ENCODE measurements around the gene RHOA.
A peak's percentile ranks its signal among the peaks of the same experiment; 100 is the strongest.

The RHOA gene

DNA sequence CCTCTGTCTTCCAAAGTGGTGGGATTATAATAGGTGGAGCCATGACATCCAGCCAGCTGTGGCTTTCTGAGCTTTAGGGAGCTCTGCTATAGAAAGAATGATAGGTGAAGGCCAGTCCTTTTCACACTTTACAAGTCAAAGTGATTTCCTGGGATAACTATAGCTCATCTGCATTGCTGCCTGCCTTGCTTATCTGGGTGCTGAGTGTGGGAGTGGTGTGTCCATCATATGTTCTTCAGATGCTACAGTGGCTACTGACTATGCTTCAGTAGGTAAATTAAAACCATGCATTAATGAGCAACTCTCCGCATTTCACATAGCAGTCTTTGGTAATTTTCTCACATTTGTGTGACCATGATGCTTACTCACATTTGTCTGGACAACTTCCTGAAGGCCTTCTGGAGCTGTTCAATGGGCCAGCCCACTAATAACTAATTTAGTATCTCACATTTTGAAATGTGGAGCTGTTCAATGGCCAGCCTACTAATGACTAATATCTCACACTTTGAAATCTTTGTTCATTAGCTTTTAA, 23.4 kb downstream of the RHOA start:
- Histone ChIP-seq H3K36me3 (ENCODE audit: control insufficient read depth in 4 of 4, insufficient read depth in 4 of 4, low read length in 3 of 4) (peaks cover 0 to 13% (median 6%) of the 10 kb centered on the region in 4 experiments), H3K27me3 (replicated peaks in 2 of 5; ENCODE audit: control insufficient read depth in 4 of 5, insufficient read depth in 5 of 5, low read length in 4 of 5) (no peaks in the 10 kb centered on the region), H3K9me3 (ENCODE audit: control extremely low read depth in 1 of 5, control insufficient read depth in 4 of 5, insufficient read depth in 2 of 5, low read depth in 1 of 5, low read length in 4 of 5) (no peaks in the 10 kb centered on the region), H3K27ac (ENCODE audit: insufficient read depth in 1 of 2, low read depth in 1 of 2, low read length in 2 of 2, poor library complexity in 1 of 2, severe bottlenecking in 2 of 2) (no peak overlapping the region), H3K4me1 (ENCODE audit: control extremely low read depth in 1 of 4, control insufficient read depth in 4 of 4, insufficient read depth in 4 of 4, low read length in 3 of 4) (peaks cover 9 to 14% (median 13%) of the 10 kb centered on the region in 4 experiments), H3K4me3 (ENCODE audit: control insufficient read depth in 1 of 7, extremely low read depth in 1 of 7, insufficient read depth in 4 of 7, low read depth in 2 of 7, low read length in 6 of 7) (no peak overlapping the region)
- no peak for DNase-seq
- ChIA-PET CTCF (interaction anchor here (1.0 to 2.0 kb wide), 6 partner anchors 11 to 49 kb away, joined by 3 to 8 read pairs (median 4); partner anchors contain the start of gene USP4), POLR2A (interaction anchor here (1.0 to 1.4 kb wide), 2 partner anchors 15 to 16 kb away, joined by 3 read pairs; no protein-coding TSS in a partner anchor)
- 100% methylated on average over 1 of the region's 1 CpG for WGBS (ENCODE audit: insufficient coverage)

GRCh38 chr3:49387721-49388120, 24.1 kb downstream of the RHOA start:
- WGBS (ENCODE audit: insufficient coverage): 86% methylated on average over 1 of the region's 2 CpGs
- CTCF ChIA-PET: interaction anchor here (1.4 to 2.0 kb wide), 3 partner anchors 15 to 48 kb away, joined by 3 to 8 read pairs (median 7); partner anchors contain the start of gene USP4
- POLR2A ChIA-PET: no interaction called here
- Histone ChIP-seq H3K4me3 (ENCODE audit: control insufficient read depth in 1 of 7, extremely low read depth in 1 of 7, insufficient read depth in 4 of 7, low read depth in 2 of 7, low read length in 6 of 7) (no peak overlapping the region), H3K9me3 (ENCODE audit: control extremely low read depth in 1 of 5, control insufficient read depth in 4 of 5, insufficient read depth in 2 of 5, low read depth in 1 of 5, low read length in 4 of 5) (no peaks in the 10 kb centered on the region), H3K4me1 (ENCODE audit: control extremely low read depth in 1 of 4, control insufficient read depth in 4 of 4, insufficient read depth in 4 of 4, low read length in 3 of 4) (peaks cover 9 to 14% (median 13%) of the 10 kb centered on the region in 4 experiments), H3K27me3 (replicated peaks in 2 of 5; ENCODE audit: control insufficient read depth in 4 of 5, insufficient read depth in 5 of 5, low read length in 4 of 5) (no peaks in the 10 kb centered on the region), H3K36me3 (ENCODE audit: control insufficient read depth in 4 of 4, insufficient read depth in 4 of 4, low read length in 3 of 4) (peaks cover 0 to 13% (median 6%) of the 10 kb centered on the region in 4 experiments), H3K27ac (ENCODE audit: insufficient read depth in 1 of 2, low read depth in 1 of 2, low read length in 2 of 2, poor library complexity in 1 of 2, severe bottlenecking in 2 of 2) (no peak overlapping the region)
- no peak for DNase-seq

- no peaks in the 10 kb centered on the region for H3K9me3 ChIP-seq (ENCODE audit: control extremely low read depth in 1 of 5, control insufficient read depth in 4 of 5, insufficient read depth in 2 of 5, low read depth in 1 of 5, low read length in 4 of 5)
- 58% methylated on average over 6 of the region's 11 CpGs for WGBS (ENCODE audit: insufficient coverage)
- no peaks in the 10 kb centered on the region for H3K27me3 ChIP-seq (replicated peaks in 2 of 5; ENCODE audit: control insufficient read depth in 4 of 5, insufficient read depth in 5 of 5, low read length in 4 of 5)
- no peak overlapping the region for H3K27ac ChIP-seq (ENCODE audit: insufficient read depth in 1 of 2, low read depth in 1 of 2, low read length in 2 of 2, poor library complexity in 1 of 2, severe bottlenecking in 2 of 2)
- POLR2A ChIA-PET: interaction anchor here (1.0 kb wide), 1 partner anchor 13 kb away, joined by 3 read pairs; no protein-coding TSS in a partner anchor
- H3K36me3 ChIP-seq (ENCODE audit: control insufficient read depth in 4 of 4, insufficient read depth in 4 of 4, low read length in 3 of 4): peaks cover 0 to 13% (median 6%) of the 10 kb centered on the region in 4 experiments
- peak in 2 of 3 donors; percentile 34 to 37 for DNase-seq
- H3K4me3 ChIP-seq (ENCODE audit: control insufficient read depth in 1 of 7, extremely low read depth in 1 of 7, insufficient read depth in 4 of 7, low read depth in 2 of 7, low read length in 6 of 7): peak overlapping the region in 2 of 7 experiments; percentile 38 to 48
- CTCF ChIA-PET: interaction anchor here (0.9 to 1.8 kb wide), 2 partner anchors 13 to 22 kb away, joined by 3 to 4 read pairs; no protein-coding TSS in a partner anchor
- H3K4me1 ChIP-seq (ENCODE audit: control extremely low read depth in 1 of 4, control insufficient read depth in 4 of 4, insufficient read depth in 4 of 4, low read length in 3 of 4): peaks cover 9 to 14% (median 13%) of the 10 kb centered on the region in 4 experiments
Observed at GRCh38 chr3:49386056-49386756, 25.6 kb downstream of the RHOA start.

DNA sequence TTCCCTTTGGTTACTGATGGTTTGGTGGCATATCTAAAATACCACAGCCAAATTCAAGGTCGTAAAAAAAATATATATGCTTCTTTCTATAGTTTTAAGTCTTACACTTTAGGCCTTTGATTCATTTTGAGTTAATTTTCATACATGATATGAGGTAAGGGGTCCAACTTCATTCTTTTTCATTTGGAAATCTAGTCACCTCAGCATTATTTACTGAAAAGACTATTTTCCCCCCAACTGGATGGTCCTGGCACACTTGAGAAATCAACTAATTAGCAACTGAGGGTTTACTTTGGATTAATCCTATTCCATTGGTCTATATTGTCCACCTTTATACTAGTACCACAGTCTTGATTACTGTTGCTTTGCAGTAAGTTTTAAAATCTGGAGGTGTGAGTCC, 26.2 kb downstream of the RHOA start:
- no CpG with 5 or more reads among the region's 1 CpG for WGBS (ENCODE audit: insufficient coverage)
- Histone ChIP-seq H3K4me3 (ENCODE audit: control insufficient read depth in 1 of 7, extremely low read depth in 1 of 7, insufficient read depth in 4 of 7, low read depth in 2 of 7, low read length in 6 of 7) (no peak overlapping the region), H3K27ac (ENCODE audit: insufficient read depth in 1 of 2, low read depth in 1 of 2, low read length in 2 of 2, poor library complexity in 1 of 2, severe bottlenecking in 2 of 2) (no peak overlapping the region), H3K9me3 (ENCODE audit: control extremely low read depth in 1 of 5, control insufficient read depth in 4 of 5, insufficient read depth in 2 of 5, low read depth in 1 of 5, low read length in 4 of 5) (no peaks in the 10 kb centered on the region), H3K27me3 (replicated peaks in 2 of 5; ENCODE audit: control insufficient read depth in 4 of 5, insufficient read depth in 5 of 5, low read length in 4 of 5) (no peaks in the 10 kb centered on the region), H3K4me1 (ENCODE audit: control extremely low read depth in 1 of 4, control insufficient read depth in 4 of 4, insufficient read depth in 4 of 4, low read length in 3 of 4) (peaks cover 9 to 14% (median 13%) of the 10 kb centered on the region in 4 experiments), H3K36me3 (ENCODE audit: control insufficient read depth in 4 of 4, insufficient read depth in 4 of 4, low read length in 3 of 4) (peaks cover 0 to 13% (median 6%) of the 10 kb centered on the region in 4 experiments)
- CTCF ChIA-PET: interaction anchor here (0.9 to 1.8 kb wide), 2 partner anchors 13 to 23 kb away, joined by 3 to 4 read pairs; no protein-coding TSS in a partner anchor
- no peak for DNase-seq
- POLR2A ChIA-PET: interaction anchor here (1.0 kb wide), 1 partner anchor 12 kb away, joined by 3 read pairs; no protein-coding TSS in a partner anchor

DNA sequence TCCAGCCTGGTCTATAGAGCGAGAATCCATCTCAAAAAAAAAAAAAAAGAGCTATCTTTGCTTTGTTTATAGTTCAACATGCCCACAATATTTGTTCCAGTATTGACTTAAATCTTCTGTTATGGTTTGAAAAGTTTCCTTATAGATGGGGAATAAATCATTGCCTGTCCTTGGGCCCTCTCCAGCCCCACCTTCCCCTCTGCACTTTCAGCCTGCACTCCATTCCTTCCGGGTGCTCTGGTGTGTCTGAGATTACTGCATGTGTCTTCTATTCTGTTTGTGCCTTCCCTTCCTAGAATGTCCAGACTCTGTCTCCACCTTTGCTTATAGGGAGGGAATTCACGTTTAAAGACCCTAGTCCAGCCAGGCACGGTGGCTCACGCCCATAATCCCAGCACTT, 28.4 kb downstream of the RHOA start:
- POLR2A ChIA-PET: interaction anchor here (1.1 kb wide), 1 partner anchor 10 kb away, joined by 3 read pairs; no protein-coding TSS in a partner anchor
- Histone ChIP-seq H3K9me3 (ENCODE audit: control extremely low read depth in 1 of 5, control insufficient read depth in 4 of 5, insufficient read depth in 2 of 5, low read depth in 1 of 5, low read length in 4 of 5) (peaks cover 0 to 3% (median 0%) of the 10 kb centered on the region in 5 experiments), H3K4me1 (ENCODE audit: control extremely low read depth in 1 of 4, control insufficient read depth in 4 of 4, insufficient read depth in 4 of 4, low read length in 3 of 4) (peaks cover 9 to 14% (median 13%) of the 10 kb centered on the region in 4 experiments), H3K4me3 (ENCODE audit: control insufficient read depth in 1 of 7, extremely low read depth in 1 of 7, insufficient read depth in 4 of 7, low read depth in 2 of 7, low read length in 6 of 7) (no peak overlapping the region), H3K27ac (ENCODE audit: insufficient read depth in 1 of 2, low read depth in 1 of 2, low read length in 2 of 2, poor library complexity in 1 of 2, severe bottlenecking in 2 of 2) (no peak overlapping the region), H3K27me3 (replicated peaks in 2 of 5; ENCODE audit: control insufficient read depth in 4 of 5, insufficient read depth in 5 of 5, low read length in 4 of 5) (no peaks in the 10 kb centered on the region), H3K36me3 (ENCODE audit: control insufficient read depth in 4 of 4, insufficient read depth in 4 of 4, low read length in 3 of 4) (peaks cover 0 to 11% (median 5%) of the 10 kb centered on the region in 4 experiments)
- WGBS (ENCODE audit: insufficient coverage): 100% methylated on average over 1 of the region's 5 CpGs
- CTCF ChIA-PET: interaction anchor here (0.6 kb wide), 2 partner anchors 36 to 42 kb away, joined by 3 to 4 read pairs; no protein-coding TSS in a partner anchor
- DNase-seq: no peak

DNA sequence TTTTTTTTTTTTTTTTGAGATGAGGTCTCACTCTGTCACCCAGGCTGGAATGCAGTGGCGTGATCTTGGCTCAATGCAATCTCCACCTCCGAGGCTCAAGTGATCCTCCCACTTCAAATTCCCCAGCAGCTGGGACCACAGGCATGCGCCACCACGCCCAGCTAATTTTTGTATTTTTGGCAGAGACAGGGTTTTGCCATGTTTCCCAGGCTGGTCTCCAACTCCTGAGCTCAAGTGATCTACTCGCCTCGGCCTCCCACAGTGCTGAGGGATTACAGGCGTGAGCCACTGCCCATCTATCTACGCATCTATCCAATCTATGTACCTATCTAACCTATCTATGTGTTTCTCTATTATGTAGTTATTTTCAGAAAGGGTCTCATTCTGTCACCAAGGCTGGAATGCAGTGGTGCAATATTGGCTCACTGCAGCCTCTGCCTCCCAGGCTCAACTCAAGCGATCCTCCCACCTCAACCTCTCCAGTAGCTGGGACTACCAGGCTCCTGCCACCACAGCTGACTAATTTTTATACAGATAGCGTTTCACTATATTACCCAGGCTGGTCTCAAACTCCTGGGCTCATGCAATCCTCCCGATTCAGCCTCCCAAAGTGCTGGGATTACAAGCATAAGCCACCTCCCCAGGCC, 33.4 kb downstream of the RHOA start:
- no peak for DNase-seq
- WGBS (ENCODE audit: insufficient coverage): 97% methylated on average over 5 of the region's 11 CpGs
- Histone ChIP-seq H3K9me3 (ENCODE audit: control extremely low read depth in 1 of 5, control insufficient read depth in 4 of 5, insufficient read depth in 2 of 5, low read depth in 1 of 5, low read length in 4 of 5) (peaks cover 0 to 12% (median 0%) of the 10 kb centered on the region in 5 experiments), H3K4me3 (ENCODE audit: control insufficient read depth in 1 of 7, extremely low read depth in 1 of 7, insufficient read depth in 4 of 7, low read depth in 2 of 7, low read length in 6 of 7) (no peak overlapping the region), H3K27me3 (replicated peaks in 2 of 5; ENCODE audit: control insufficient read depth in 4 of 5, insufficient read depth in 5 of 5, low read length in 4 of 5) (no peaks in the 10 kb centered on the region), H3K27ac (ENCODE audit: insufficient read depth in 1 of 2, low read depth in 1 of 2, low read length in 2 of 2, poor library complexity in 1 of 2, severe bottlenecking in 2 of 2) (no peak overlapping the region), H3K36me3 (ENCODE audit: control insufficient read depth in 4 of 4, insufficient read depth in 4 of 4, low read length in 3 of 4) (peaks cover 0 to 22% (median 20%) of the 10 kb centered on the region in 4 experiments), H3K4me1 (ENCODE audit: control extremely low read depth in 1 of 4, control insufficient read depth in 4 of 4, insufficient read depth in 4 of 4, low read length in 3 of 4) (no peaks in the 10 kb centered on the region)
- POLR2A ChIA-PET: no interaction called here
- CTCF ChIA-PET: no interaction called here

All from common myeloid progenitor, CD34-positive (primary cell).